ENCODE results near the gene GSK3A. TPM values are rescaled to one million over a fixed set of nuclear protein-coding genes. Genes with fewer than 3 reads are reported as not detected.
A peak's percentile ranks its signal among the peaks of the same experiment; 100 is the strongest.

The GSK3A gene
- total RNA-seq, 2 experiments from 2014 or later: 48.2 to 49.0 TPM

DNA sequence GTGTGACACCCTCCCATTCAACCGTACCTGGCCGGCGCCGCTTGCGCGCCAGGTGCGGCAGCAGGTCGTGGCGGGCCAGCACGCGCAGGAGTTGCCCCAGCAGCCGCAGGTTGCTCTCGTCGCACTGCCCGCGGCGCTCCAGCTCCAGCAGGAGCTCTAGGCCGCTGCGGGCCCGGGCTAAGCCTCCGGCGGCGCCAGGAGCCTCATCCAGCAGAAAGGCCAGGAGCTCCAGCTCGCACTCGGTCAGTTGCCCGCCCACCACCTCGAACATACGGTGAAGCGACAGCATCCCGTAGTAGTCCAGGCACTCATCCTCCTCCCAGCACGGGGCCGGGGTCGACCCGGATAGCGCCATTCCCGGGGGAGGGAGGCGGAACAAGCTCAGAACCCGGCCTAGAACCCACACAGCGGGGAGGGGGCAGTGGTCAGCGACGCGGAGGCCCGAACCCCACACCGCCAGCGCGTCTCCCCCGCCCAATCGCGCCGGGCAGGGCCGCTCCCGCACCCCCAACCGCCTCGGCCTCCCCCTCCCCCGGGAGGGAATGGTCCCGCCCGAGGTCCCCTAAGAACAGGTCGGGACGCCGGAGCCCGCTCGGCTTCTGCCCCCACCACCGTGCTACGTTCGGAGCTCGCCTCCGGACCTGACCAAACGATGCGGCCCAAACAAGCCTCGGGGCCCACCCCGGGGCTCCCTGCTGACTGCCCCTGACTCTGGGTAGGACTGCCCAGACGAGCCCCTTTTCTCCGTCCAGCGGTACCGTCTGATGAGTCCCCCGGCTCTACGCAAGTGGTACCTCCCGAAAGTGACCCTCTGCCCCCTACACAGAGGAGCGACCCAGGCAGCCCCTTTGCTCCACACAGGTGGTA, 25.5 kb downstream of the GSK3A start:
- H3K27me3 Mint-ChIP-seq (ENCODE audit: low read depth): no peaks in the 10 kb centered on the region
- H3K27ac Mint-ChIP-seq: peak overlapping the region; percentile 93
- DNase-seq (peak; percentile 42), ATAC-seq (peak; percentile 1)
- ChIA-PET POLR2A (interaction anchor here (1.0 to 4.6 kb wide), 6 partner anchors 10 to 63 kb away, joined by 3 to 32 read pairs (median 4); no protein-coding TSS in a partner anchor), CTCF (interaction anchor here (1.3 to 4.3 kb wide), 5 partner anchors 17 to 68 kb away, joined by 3 to 21 read pairs (median 6); partner anchors contain the start of gene GSK3A)
- H3K4me3 Mint-ChIP-seq: peak overlapping the region; percentile 92
- no peaks in the 10 kb centered on the region for H3K9me3 Mint-ChIP-seq (ENCODE audit: insufficient read depth)
- H3K36me3 Mint-ChIP-seq (ENCODE audit: low read depth): peaks cover 54% of the 10 kb centered on the region
- peaks cover 73% of the 10 kb centered on the region for H3K4me1 Mint-ChIP-seq (ENCODE audit: low read depth)

DNA sequence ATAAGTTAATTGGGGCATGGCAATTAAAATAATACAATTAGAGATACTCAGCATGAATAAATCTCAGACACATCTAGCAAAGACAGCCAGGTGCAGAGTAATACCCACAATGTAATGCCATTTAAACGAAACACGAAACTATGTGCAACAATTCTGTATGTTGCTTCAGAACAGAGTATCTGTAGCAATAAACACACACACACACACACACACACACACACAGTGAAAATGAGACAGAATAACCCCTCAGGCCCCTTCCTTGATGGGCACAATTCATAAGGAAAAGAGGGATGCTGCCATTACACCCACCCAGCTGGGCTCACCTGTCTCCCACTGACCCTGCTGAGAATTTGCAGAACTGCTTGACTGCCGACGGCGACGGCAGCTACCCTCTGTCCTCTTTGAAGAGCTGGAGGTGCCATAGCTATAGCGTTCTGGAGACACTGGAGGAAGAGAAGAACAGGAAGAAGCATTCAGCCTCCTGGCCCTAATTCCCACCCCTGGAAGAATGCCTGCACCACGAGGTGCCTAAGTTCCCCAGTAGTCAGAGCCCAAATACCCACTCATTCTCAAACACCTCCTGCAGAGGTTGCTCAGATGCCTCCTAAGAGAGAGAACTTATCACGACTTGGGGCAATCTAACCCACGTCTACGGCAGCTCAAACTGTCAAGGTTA, 27.5 kb downstream of the GSK3A start:
- peaks cover 52% of the 10 kb centered on the region for H3K36me3 Mint-ChIP-seq (ENCODE audit: low read depth)
- H3K9me3 Mint-ChIP-seq (ENCODE audit: insufficient read depth): no peaks in the 10 kb centered on the region
- peak overlapping the region; percentile 13 for H3K4me3 Mint-ChIP-seq
- peaks cover 67% of the 10 kb centered on the region for H3K4me1 Mint-ChIP-seq (ENCODE audit: low read depth)
- no peaks in the 10 kb centered on the region for H3K27me3 Mint-ChIP-seq (ENCODE audit: low read depth)
- POLR2A ChIA-PET: interaction anchor here (0.8 to 4.6 kb wide), 4 partner anchors 11 to 39 kb away, joined by 3 to 32 read pairs (median 3); no protein-coding TSS in a partner anchor
- ATAC-seq (no peak), DNase-seq (no peak)
- peak overlapping the region; percentile 41 for H3K27ac Mint-ChIP-seq
- CTCF ChIA-PET: interaction anchor here (1.5 to 4.3 kb wide), 4 partner anchors 12 to 106 kb away, joined by 4 to 21 read pairs (median 6); partner anchors contain the start of gene POU2F2

DNA sequence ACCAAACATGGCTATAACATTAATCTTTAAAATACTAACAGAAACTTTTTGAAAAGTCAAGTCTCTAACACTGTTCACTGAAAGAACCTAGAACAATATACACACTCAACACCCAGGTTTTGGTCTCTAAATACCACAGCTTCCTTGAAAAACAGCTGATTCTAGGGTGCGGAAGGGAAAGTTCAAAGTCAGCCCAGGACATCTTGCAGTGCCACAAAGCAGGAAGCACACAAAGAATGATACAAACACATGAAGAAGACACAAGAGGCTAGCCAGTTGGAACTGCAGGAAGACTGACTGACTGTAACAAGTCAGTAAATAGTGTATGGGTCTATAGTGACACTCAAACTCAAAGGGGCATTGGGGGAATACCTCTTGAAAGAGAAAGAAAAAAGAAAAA, 29.5 kb downstream of the GSK3A start:
- Mint-ChIP-seq H3K9me3 (ENCODE audit: insufficient read depth) (no peaks in the 10 kb centered on the region), H3K27ac (peak overlapping the region; percentile 68), H3K4me3 (peak overlapping the region; percentile 9), H3K4me1 (ENCODE audit: low read depth) (peaks cover 59% of the 10 kb centered on the region), H3K27me3 (ENCODE audit: low read depth) (no peaks in the 10 kb centered on the region), H3K36me3 (ENCODE audit: low read depth) (peaks cover 69% of the 10 kb centered on the region)
- CTCF ChIA-PET: interaction anchor here (0.6 to 1.1 kb wide), 4 partner anchors 14 to 81 kb away, joined by 3 read pairs; partner anchors contain the start of genes GSK3A and POU2F2
- ATAC-seq (no peak), DNase-seq (no peak)
- POLR2A ChIA-PET: interaction anchor here (1.2 kb wide), 1 partner anchor 13 kb away, joined by 4 read pairs; no protein-coding TSS in a partner anchor

DNA sequence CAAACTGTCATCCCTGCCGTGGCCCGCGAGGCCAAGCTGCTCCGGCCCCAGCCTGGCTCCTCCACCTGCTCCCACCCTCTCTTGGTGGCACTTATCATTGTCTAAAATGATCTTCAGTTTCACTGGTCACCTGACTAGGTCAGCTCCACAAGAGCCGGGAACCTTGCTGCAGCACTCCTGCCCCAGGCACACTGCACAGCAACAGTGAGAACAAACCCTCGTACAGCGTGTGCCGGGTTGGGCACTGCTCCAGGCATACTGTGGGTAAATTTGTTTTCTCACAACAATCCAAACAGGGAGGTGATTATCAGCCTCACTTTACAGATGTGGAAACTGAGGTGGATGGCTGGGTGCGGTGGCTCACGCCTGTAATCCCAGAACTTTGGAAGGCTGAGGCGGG, 33.8 kb downstream of the GSK3A start:
- Mint-ChIP-seq H3K4me3 (no peak overlapping the region), H3K27ac (peak overlapping the region; percentile 16), H3K36me3 (ENCODE audit: low read depth) (peaks cover 69% of the 10 kb centered on the region), H3K27me3 (ENCODE audit: low read depth) (no peaks in the 10 kb centered on the region), H3K4me1 (ENCODE audit: low read depth) (peaks cover 52% of the 10 kb centered on the region), H3K9me3 (ENCODE audit: insufficient read depth) (no peaks in the 10 kb centered on the region)
- ATAC-seq: no peak
- DNase-seq: no peak
- ChIA-PET POLR2A (no interaction called here), CTCF (no interaction called here)

DNA sequence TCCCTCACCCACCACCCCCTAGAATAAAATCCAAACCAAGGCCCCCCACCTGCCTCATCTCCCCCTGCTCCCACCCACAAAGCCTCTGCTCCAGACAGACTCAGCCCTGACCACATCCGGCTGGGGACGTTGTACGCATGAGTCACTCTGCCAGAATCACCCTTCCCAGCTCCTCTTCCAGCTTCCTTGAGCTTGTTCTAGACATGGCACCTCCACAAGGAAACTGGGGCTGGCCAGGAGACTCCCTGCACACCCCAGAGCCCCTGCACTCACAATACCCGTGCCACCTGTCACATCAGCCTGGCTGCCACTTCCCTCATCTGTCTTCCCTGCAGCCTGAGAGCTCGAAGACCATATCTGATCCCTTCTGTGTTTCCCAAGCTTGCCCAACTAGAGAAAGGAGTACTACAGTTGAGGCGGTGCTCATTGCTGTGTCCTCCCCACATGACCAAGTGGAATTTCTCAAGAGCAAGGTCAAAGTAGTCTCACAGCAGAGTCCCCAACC, 34.6 kb downstream of the GSK3A start:
- ChIA-PET POLR2A (interaction anchor here (1.5 kb wide), 1 partner anchor 9 kb away, joined by 5 read pairs; no protein-coding TSS in a partner anchor), CTCF (interaction anchor here (1.1 to 1.3 kb wide), 2 partner anchors 23 to 37 kb away, joined by 3 to 5 read pairs; no protein-coding TSS in a partner anchor)
- peak; percentile 32 for ATAC-seq
- Mint-ChIP-seq H3K36me3 (ENCODE audit: low read depth) (peaks cover 69% of the 10 kb centered on the region), H3K4me3 (peak overlapping the region; percentile 20), H3K27ac (peak overlapping the region; percentile 80), H3K9me3 (ENCODE audit: insufficient read depth) (no peaks in the 10 kb centered on the region), H3K4me1 (ENCODE audit: low read depth) (peaks cover 52% of the 10 kb centered on the region), H3K27me3 (ENCODE audit: low read depth) (no peaks in the 10 kb centered on the region)
- DNase-seq: no peak

DNA sequence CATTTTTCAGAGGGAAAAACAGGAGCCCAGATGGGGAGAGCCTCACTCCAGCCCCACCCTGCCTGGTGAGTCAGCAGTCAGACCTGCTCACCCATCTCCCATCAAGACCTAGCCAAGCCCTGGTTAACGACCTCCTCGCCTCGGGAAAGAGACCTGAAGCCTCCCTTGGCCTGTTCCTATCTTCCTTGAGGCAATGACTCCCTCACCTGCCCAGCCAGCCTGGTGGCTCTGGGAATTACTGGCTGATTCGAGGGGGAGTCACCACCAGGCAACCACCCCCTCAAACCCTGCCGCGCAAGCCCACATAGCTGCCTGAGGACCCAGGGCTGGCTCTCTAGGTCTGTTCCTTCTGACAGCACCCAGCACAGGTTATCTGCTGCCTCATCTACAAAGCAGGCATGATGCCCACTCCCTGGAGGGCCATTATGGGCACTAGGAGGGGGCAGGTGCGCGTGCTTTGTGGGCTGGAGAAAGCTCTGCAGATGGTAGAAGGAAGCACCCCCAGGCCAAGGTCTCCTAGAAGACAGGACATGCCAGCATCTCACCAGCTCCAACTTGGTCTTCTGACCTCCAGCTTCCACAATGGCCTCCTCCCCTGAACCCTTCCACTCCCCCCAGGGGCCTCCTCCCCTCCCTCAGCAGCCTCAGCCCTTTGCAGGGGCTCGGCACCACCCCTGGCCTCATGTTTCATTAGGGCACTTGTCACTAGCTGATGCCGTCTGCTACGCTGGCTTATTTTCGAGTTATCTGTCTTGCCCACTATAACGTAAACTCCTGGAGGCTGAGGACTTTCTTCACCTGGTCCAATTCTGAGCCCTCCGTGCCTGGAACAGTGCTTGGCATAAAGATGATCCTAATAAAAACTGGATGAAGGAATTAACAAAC, 35.3 kb downstream of the GSK3A start:
- ATAC-seq (no peak), DNase-seq (no peak)
- H3K4me1 Mint-ChIP-seq (ENCODE audit: low read depth): peaks cover 52% of the 10 kb centered on the region
- no peak overlapping the region for H3K4me3 Mint-ChIP-seq
- H3K9me3 Mint-ChIP-seq (ENCODE audit: insufficient read depth): no peaks in the 10 kb centered on the region
- peak overlapping the region; percentile 80 for H3K27ac Mint-ChIP-seq
- POLR2A ChIA-PET: interaction anchor here (0.6 to 1.5 kb wide), 2 partner anchors 9 to 76 kb away, joined by 3 to 5 read pairs; no protein-coding TSS in a partner anchor
- CTCF ChIA-PET: interaction anchor here (1.1 to 1.3 kb wide), 2 partner anchors 22 to 38 kb away, joined by 3 to 5 read pairs; no protein-coding TSS in a partner anchor
- peaks cover 70% of the 10 kb centered on the region for H3K36me3 Mint-ChIP-seq (ENCODE audit: low read depth)
- no peaks in the 10 kb centered on the region for H3K27me3 Mint-ChIP-seq (ENCODE audit: low read depth)

DNA sequence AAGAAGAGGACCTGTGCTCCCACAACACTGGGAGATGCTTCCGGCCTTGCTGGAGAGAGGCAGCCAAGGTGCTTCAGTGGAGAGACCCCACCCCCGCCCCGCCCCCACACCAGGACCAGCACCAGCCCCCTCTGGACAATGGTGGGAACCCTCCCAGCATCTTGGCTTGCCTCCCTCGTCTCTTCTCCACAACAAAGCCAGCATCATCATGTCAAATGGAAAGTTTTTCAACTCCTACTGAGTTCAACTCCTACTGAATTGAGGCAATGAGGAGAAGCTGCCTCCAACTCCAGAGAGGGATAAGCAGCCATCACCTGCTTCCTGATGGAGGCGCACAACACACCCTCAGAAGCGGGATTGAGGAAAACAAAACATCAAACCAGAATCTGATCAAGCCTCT, 37.7 kb downstream of the GSK3A start:
- no peaks in the 10 kb centered on the region for H3K27me3 Mint-ChIP-seq (ENCODE audit: low read depth)
- peaks cover 82% of the 10 kb centered on the region for H3K36me3 Mint-ChIP-seq (ENCODE audit: low read depth)
- H3K9me3 Mint-ChIP-seq (ENCODE audit: insufficient read depth): no peaks in the 10 kb centered on the region
- ChIA-PET POLR2A (no interaction called here), CTCF (no interaction called here)
- H3K4me3 Mint-ChIP-seq: no peak overlapping the region
- DNase-seq: no peak
- peak overlapping the region; percentile 17 for H3K27ac Mint-ChIP-seq
- ATAC-seq: no peak
- peaks cover 73% of the 10 kb centered on the region for H3K4me1 Mint-ChIP-seq (ENCODE audit: low read depth)

DNA sequence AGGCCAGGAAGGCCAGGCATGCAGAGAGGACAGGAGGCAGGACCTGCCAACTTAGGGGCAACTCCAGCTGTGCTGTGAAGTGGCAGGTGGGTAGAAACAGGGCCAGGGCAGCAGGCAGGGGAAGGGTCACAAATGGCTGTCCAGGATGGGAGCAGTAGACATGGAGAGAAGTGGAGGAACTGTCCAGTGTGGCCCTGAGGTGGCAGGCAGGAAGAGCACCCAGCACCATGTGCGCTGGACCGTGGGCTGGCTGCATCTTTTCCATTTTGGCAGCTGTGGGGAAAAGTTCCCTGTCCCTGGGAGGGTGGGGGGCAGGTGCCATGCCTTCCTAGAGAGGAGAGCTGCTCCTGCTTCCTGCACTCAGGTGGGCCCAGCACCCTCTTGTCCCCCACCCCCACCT, 38.7 kb downstream of the GSK3A start:
- POLR2A ChIA-PET: interaction anchor here (0.8 to 0.9 kb wide), 2 partner anchors 11 to 16 kb away, joined by 3 read pairs; partner anchors contain the start of gene ZNF526
- H3K27ac Mint-ChIP-seq: peak overlapping the region; percentile 73
- peaks cover 84% of the 10 kb centered on the region for H3K36me3 Mint-ChIP-seq (ENCODE audit: low read depth)
- ATAC-seq (no peak), DNase-seq (no peak)
- H3K27me3 Mint-ChIP-seq (ENCODE audit: low read depth): no peaks in the 10 kb centered on the region
- peaks cover 79% of the 10 kb centered on the region for H3K4me1 Mint-ChIP-seq (ENCODE audit: low read depth)
- H3K4me3 Mint-ChIP-seq: no peak overlapping the region
- H3K9me3 Mint-ChIP-seq (ENCODE audit: insufficient read depth): no peaks in the 10 kb centered on the region
- CTCF ChIA-PET: no interaction called here

DNA sequence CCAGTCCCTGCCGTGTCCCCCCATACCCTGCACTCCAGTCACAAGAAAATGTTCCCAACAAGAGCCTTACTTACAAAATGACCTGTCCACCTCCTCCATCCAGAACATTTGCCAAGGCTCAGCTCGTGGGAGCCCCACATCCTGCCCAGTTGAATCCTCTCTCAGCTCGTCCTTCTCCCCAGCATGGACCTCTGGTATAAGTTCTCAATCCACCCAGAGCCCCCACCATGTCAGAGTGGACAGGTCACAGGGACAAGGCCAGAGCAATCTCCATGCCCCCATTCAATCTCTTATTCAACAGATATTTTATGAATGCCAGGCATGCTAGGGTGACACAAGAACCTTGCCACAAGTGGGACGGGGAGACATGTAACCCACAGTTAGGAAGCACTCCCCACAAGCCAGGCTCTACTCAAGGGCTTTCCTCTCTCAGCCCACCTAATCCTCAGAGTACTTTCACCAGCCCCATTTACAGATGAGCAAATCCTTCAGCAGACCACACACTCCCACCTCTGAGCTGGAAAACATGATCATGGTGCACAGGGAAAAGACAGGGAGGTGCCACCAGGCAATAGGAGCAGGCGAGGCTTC, 40.0 kb downstream of the GSK3A start:
- POLR2A ChIA-PET: interaction anchor here (1.0 to 5.2 kb wide), 4 partner anchors 14 to 77 kb away, joined by 3 to 32 read pairs (median 4); partner anchors contain the start of genes DEDD2 and ZNF526
- Mint-ChIP-seq H3K9me3 (ENCODE audit: insufficient read depth) (no peaks in the 10 kb centered on the region), H3K36me3 (ENCODE audit: low read depth) (peaks cover 80% of the 10 kb centered on the region), H3K4me1 (ENCODE audit: low read depth) (peaks cover 76% of the 10 kb centered on the region), H3K4me3 (peak overlapping the region; percentile 72), H3K27me3 (ENCODE audit: low read depth) (no peaks in the 10 kb centered on the region), H3K27ac (peak overlapping the region; percentile 96)
- CTCF ChIA-PET: interaction anchor here (1.0 to 2.3 kb wide), 8 partner anchors 13 to 218 kb away, joined by 3 to 11 read pairs (median 4); partner anchors contain the start of gene ZNF526
- no peak for DNase-seq
- ATAC-seq: no peak

DNA sequence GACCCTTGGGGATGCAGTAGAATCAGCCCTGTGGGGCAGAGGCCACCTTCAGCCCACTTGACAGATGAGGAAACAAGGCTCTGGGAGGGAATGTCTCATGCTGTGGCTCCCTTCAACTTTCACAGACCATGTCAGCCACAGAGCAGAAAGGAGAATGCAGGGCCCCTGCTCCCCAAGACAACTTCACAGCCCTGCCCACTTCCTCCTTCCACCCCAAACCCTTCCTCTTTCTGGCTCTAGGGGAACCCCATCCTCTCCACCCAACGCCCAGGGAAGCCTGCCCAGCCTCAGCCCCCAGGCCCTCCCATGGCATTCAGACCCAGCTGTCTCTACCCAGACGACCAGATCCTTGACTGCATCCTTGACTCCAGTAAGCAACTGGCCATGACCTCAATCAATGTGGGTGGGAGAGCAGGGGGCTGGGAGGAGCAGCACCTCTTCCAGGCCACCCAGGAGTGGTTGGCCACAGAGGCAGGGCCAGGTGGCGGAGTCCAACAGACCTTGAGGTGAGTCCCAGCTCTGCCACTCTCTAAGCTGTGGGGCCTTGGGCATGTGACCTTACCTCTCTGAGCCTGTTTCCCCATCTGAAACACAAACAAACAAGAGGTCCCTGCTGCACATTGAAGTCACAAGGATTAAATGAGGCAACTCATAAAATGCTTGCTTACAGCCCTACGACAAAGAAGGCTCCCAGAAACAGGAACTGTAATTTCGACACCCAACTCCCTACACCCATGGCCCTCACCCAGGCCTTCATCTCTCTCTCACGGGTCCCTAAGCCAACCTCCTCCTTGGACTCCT, 40.7 kb downstream of the GSK3A start:
- Mint-ChIP-seq H3K4me1 (ENCODE audit: low read depth) (peaks cover 79% of the 10 kb centered on the region), H3K36me3 (ENCODE audit: low read depth) (peaks cover 81% of the 10 kb centered on the region), H3K27ac (peak overlapping the region; percentile 96)

More for the DNA sequence above, 40.7 kb downstream of the GSK3A start:
- peak; percentile 68 for DNase-seq
- no peaks in the 10 kb centered on the region for H3K9me3 Mint-ChIP-seq (ENCODE audit: insufficient read depth)
- no peaks in the 10 kb centered on the region for H3K27me3 Mint-ChIP-seq (ENCODE audit: low read depth)
- ATAC-seq: peak; percentile 18
- ChIA-PET POLR2A (interaction anchor here (1.0 to 5.2 kb wide), 5 partner anchors 15 to 78 kb away, joined by 3 to 32 read pairs (median 4); partner anchors contain the start of genes DEDD2 and ZNF526), CTCF (interaction anchor here (0.6 to 3.6 kb wide), 11 partner anchors 11 to 218 kb away, joined by 3 to 21 read pairs (median 4); partner anchors contain the start of genes DEDD2, GSK3A and ZNF526)
- peak overlapping the region; percentile 72 for H3K4me3 Mint-ChIP-seq
